Left lung (tissue), 10 donors: Measurements from ENCODE around the gene OSBPL2. TPM values are rescaled to one million over a fixed set of nuclear protein-coding genes. Genes with fewer than 3 reads are reported as not detected.

Experiments
- ATAC-seq: fragments of 200-7000 bp; cut with Tn5 transposase; one replicate; pipeline ENCODE4 v1.9.1; 2020; ENCODE audit warnings: moderate library complexity
- DNase-seq, 4 donors: peaks; one replicate each; pipeline ENCODE4 v3.0.0-alpha.2; 2013 to 2020
- H3K27ac ChIP-seq, 2 donors: fragments of 200-600 bp; sonication (generic) in 1 of 2; one replicate each; pipeline versions ENCODE4 v1.5.0 to v1.8.0; 2020 to 2021
- H3K27me3 ChIP-seq, 2 donors: fragments of 200-600 bp; sonication (generic) in 1 of 2; one replicate each; pipeline versions ENCODE4 v1.5.0 to v1.8.0; 2020 to 2021
- H3K36me3 ChIP-seq, 2 donors: fragments of 200-600 bp; sonication (generic) in 1 of 2; one replicate each; pipeline versions ENCODE4 v1.5.0 to v1.8.0; 2020 to 2021
- H3K4me1 ChIP-seq, 2 donors: fragments of 200-600 bp; one replicate each; pipeline ENCODE4 v1.8.0; 2021
- H3K4me3 ChIP-seq, 2 donors: fragments of 200-600 bp; sonication (generic) in 1 of 2; one replicate each; pipeline versions ENCODE4 v1.5.0 to v1.8.0; 2020 to 2021; ENCODE audit warnings: mild to moderate bottlenecking in 1 of 2
- H3K9me3 ChIP-seq, 2 donors: fragments of 200-600 bp; sonication (generic) in 1 of 2; one replicate each; pipeline versions ENCODE4 v1.5.0 to v1.8.0; 2020 to 2021
- CTCF ChIP-seq, 2 donors: fragments of 200-600 bp; sonication (generic) in 1 of 2; IDR thresholded peaks; one replicate each; pipeline versions ENCODE4 v1.5.0 to v1.8.0; 2021; ENCODE audit warnings: antibody characterized with exemption in 2 of 2
- intact Hi-C, 2 donors: fragments of 100-400 bp; cut with DNase I; formaldehyde crosslinking; loops; one replicate each; pipeline versions ENCODE4 v1.11.2 to v1.14.2; 2022
- polyA plus RNA-seq, 6 donors: library from polyadenylated mRNA; unstranded; fragments of 120-200 nt; gene quantifications; one replicate each; pipeline ENCODE4 v1.2.1, GENCODE V29; 2013; ENCODE audit not compliant: insufficient read length in 6 of 6
- total RNA-seq, 2 donors: library from RNA; stranded (reverse); fragmentation: NEBNext Ultra II Directional; extraction: Animal tissue kit (Norgen Biotek cat#: 25700); gene quantifications; one replicate each; pipeline ENCODE4 v1.2.1, GENCODE V29; 2021
- donor health status: DM: no; HTN: yes; CAD: no.
- donor health status: DM: no; HTN: no; CAD: no.

OSBPL2 gene
- total and polyA plus RNA-seq, 8 donors = 25.6 to 47.3 (median 32.4) TPM

GRCh38 chr20:62214067-62214466, 24.3 kb upstream of the OSBPL2 start:
- TF ChIP-seq CTCF (IDR thresholded peaks at IDR 0.05) = no peak
- no peak overlapping the region for H3K27ac ChIP-seq
- H3K9me3 ChIP-seq = no peaks in the 10 kb centered on the region
- peaks cover 21 to 91% of the 10 kb centered on the region in 2 donors for H3K27me3 ChIP-seq
- no peaks in the 10 kb centered on the region for H3K4me1 ChIP-seq
- no peaks in the 10 kb centered on the region for H3K36me3 ChIP-seq
- H3K4me3 ChIP-seq = no peak overlapping the region
- intact Hi-C loops = no loop called here
- peak in 1 of 4 donors; percentile 51 for DNase-seq
- no peak for ATAC-seq

- Histone ChIP-seq H3K27me3 (peaks cover 28 to 90% of the 10 kb centered on the region in 2 donors), H3K4me1 (peaks cover under 1 to 7% of the 10 kb centered on the region in 2 donors), H3K27ac (no peak overlapping the region), H3K9me3 (no peaks in the 10 kb centered on the region), H3K36me3 (no peaks in the 10 kb centered on the region), H3K4me3 (no peak overlapping the region)
- TF ChIP-seq CTCF (IDR thresholded peaks at IDR 0.05) = no peak
- intact Hi-C loops = no loop called here
- ATAC-seq (no peak), DNase-seq (peak in 1 of 4 donors; percentile 79)
Measured at GRCh38 chr20:62215020-62215990, 23.0 kb upstream of the OSBPL2 start.

GRCh38 chr20:62215991-62216635, 22.2 kb upstream of the OSBPL2 start:
- Histone ChIP-seq H3K4me1 (peaks cover 5 to 11% of the 10 kb centered on the region in 2 donors), H3K9me3 (no peaks in the 10 kb centered on the region), H3K36me3 (no peaks in the 10 kb centered on the region), H3K4me3 (no peak overlapping the region), H3K27me3 (peaks cover 32 to 90% of the 10 kb centered on the region in 2 donors), H3K27ac (no peak overlapping the region)
- DNase-seq (peak in 1 of 4 donors; percentile 79), ATAC-seq (no peak)
- intact Hi-C loops = no loop called here
- TF ChIP-seq CTCF (IDR thresholded peaks at IDR 0.05) = no peak

- ATAC-seq = no peak
- intact Hi-C loops = no loop called here
- DNase-seq = peak in 1 of 4 donors; percentile 56
- peaks cover 39 to 90% of the 10 kb centered on the region in 2 donors for H3K27me3 ChIP-seq
- no peak overlapping the region for H3K27ac ChIP-seq
- no peak for TF ChIP-seq CTCF (IDR thresholded peaks at IDR 0.05)
- H3K36me3 ChIP-seq = no peaks in the 10 kb centered on the region
- H3K9me3 ChIP-seq = no peaks in the 10 kb centered on the region
- H3K4me3 ChIP-seq = no peak overlapping the region
- H3K4me1 ChIP-seq = peaks cover 5 to 11% of the 10 kb centered on the region in 2 donors
Measured at GRCh38 chr20:62216636-62217566, 21.4 kb upstream of the OSBPL2 start.
